Activated T-helper 1 cell treated with Interleukin-2 at 50 U/mL for 16 hours (primary cell): ENCODE measurements around the gene SNX27.
A peak's percentile ranks its signal among the peaks of the same experiment; 100 is the strongest.

Experiments
- DNase-seq: peaks from one replicate; pipeline ENCODE4 v3.0.0-alpha.2; 2020; ENCODE audit warnings: low read depth

Gene SNX27

GRCh38 chr1:151705753-151706463, 94.1 kb downstream of the SNX27 start:
- no peak for DNase-seq

DNA sequence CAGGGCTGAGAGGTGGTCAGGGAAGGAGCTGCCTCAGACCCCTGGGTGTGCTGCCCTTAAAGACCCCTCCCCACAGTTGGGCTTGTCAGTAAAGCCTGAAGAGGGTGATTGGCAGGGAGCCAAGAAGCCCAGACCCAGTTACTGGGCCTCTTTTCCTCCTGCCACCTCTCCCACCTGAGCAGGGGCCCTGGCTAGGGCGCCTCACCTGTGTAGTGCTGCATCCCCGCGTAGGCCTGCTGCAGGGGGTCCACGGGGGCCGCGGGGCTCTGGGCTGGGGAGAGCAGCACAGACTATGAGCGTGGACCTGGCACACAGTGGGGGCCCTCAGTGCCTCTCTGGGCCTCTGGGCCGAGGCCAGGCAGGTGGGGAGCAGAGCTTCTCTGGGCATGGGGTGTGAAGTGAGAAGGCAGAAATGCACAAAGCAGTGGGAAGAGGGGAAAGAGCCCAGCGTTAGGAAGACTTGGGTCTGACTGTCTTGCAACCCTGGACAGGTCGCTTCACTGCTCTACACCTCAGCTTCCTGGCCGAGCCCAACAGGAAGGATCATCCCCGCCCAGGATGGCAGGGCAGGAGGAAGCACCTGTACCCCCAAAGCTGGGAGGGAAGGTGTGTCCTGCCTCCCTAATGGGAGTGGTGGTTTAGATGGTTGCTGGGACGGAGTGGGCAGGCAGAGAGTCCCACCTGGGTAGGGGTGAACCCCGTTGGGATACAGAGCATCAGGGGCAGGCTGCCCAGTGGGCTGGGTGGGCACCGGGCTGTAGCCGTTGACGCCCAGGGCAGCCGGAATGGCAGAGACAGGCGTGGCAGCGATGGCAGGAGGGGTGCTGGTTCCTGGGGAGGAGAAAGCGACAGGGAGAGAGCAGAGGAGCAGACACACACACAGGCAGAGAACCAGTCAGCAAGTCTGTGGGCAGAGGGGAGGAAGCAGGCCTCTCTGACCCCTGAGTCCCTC, 94.9 kb downstream of the SNX27 start:
- no peak for DNase-seq

DNA sequence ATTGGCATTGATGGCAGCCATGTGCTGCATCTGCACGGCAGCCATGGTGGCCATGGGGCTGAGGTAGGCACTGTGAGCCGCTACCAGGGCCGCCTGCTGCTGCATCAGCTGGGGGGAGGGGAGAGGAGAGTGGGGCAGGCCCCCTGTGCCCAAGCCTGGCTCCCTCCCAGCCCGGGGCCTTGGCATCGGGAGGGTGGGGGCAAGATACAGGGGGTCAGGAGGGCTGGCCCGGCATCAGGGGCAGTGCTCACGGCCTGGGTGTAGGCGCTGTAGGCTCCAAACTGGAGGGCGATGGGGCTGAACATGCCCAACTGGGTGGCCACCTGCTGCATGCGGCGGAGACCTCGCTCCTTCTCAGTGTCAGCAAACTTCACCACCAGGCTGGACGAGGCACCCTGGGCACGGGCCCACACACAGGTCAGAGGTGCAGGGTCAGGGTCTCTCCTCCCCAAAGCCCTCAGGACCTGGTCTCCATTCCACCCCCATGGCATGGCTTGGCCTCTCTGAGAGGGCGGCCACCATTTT, 95.8 kb downstream of the SNX27 start:
- DNase-seq = no peak

DNA sequence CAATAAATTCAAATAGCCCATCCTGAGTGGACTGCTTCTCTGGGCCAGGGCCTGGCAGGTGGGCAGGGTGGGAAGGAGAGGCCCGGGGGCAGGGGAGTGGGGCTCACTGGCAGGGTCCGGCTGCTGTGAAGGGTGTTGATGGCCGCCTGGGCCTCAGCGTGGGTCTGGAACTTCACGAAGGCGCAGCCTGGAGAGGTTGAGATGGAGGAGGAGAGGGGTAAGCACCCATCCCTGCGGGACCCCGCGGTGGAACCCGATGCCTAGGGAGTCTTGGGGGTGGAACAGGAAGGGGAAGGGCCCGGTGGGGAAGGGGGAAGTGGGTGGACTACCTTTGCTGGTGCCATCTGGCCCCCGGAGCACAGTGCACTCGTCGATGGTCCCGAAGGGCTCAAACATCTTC, 97.0 kb downstream of the SNX27 start:
- DNase-seq = no peak

DNA sequence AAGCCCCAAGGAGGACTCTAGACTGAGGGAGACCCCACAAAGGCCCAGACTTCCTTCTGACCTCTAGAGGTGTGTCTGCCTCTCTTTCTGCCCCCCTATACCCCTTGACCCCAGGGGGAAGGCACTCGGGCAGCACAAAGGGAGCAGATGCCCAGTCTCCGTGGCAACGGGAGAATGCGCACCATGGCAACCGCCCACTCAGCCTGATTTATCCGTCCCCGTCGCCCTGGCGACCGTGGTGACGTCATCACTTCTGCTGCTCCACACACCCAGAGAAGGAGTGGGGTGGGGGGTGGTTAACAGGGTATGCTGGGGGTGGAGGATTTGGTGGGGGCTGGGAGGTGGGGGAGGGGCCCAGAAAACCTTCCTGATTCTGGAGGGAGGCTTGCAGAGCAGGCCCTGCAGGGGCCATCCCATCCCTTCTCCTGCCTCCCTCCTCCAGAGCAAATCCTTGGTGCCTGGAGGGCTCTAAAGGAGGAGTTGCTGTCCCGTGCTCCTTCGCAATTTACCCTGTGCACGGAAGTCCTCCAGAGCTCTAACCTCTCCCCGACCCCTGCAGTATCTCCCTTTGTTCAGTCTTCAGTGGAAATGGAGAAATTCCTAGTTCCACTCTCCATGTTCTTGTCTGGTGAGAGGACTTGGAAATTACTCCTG, 98.5 kb downstream of the SNX27 start:
- no peak for DNase-seq

- DNase-seq = no peak
These were observed 99.4 kb downstream of the SNX27 start for GRCh38 chr1:151711044-151711800.

GRCh38 chr1:151711951-151712350, 100.1 kb downstream of the SNX27 start:
- no peak for DNase-seq

DNA sequence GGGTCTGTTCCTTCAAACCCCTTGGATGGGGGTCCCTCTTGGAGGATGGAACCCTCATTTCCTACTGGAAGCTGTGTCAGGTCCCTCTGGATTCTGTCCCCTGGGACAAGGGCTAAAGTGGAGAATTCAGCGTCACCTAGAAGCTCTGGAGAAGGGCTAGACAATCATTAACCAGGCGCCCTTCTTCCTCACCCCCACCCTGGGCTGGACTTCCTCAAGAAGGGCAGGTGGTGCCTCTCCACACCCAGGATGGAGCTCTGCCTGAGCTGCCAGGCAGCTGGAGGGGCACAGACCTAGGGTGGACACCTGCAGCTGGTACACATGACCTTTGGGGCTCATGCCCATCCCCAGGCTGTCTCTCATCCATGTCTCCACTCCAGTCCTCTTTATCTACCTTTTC, 101.2 kb downstream of the SNX27 start:
- no peak for DNase-seq

DNA sequence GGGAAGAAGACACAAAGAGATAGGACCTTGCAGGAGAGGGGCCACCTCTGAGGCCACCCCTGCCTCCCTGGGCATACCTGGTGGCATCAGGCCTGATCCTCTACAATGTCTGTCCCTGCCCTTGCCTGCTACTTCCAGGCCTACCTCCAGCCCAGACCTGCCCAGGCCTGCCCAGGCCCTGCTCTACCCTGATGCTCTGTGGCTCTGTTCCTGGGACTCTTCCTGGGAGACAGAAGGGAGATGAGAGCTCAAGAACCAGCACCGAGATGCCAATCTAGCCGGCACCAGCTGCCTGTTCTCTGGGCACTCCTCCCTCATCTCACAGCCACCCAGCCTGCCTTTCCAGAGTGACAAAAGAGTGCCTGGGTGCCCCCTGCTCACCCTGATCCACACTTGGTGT, 102.0 kb downstream of the SNX27 start:
- DNase-seq = no peak

DNA sequence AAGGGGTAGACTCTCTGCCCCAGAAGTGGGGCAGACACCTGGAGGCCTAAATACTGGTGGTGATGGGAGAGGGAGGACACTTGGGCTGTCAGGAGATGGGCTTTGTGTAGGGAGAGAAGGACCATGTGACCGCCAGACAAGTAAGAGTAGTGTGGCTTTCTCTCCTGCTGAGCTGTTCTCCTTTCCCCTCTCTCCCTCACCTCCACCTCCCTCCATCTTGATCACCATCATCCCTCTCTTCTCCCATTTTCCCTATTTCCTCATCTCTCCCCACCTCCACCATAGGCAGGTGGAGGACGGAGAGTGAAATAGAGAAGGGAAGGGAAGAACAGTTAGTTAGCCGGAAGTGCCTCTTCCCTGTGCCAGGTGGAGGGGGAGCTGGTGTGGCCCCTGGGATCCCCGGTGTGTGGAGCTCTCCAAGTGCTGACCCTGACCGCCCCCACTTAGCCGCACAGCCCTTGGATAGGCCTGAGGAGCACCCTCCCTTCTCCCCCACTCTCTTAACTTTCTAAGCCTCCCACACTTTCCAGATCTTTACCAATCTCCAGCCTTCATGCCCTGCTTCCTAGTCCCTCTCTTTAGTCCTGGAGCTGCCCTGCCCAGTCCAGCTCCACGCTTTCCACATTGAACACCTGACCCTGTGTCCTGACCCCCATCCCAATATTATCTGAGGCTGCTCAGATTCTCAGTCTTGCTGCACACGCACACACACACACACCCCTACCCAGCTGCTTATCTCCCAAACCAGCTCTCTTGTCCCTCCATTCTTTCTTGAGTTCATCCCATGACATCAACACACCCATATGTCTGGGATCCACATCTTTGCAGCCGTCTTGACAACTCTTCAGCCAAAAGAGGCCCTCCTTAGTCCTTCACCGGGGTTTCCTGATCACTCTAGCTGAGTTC, 103.2 kb downstream of the SNX27 start:
- DNase-seq = no peak

GRCh38 chr1:151715726-151716404, 104.0 kb downstream of the SNX27 start:
- DNase-seq = no peak

DNA sequence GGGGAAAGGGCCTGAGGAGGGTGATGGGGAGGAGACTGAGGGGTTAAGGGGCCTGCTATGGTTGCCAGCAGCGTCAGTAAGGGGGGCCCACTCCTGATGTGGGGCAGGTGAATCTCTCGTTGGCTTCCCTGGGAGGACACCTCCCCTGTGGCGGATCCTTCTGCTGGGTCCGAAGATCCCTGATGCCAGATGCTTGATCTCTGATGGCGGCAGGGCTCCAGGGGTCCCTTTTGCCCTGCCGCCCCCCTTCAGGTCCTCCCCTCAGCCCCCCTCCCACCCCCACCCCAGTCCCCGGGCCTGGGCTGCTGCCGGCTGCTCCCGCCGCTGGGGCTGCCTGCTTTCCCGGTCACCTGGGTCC, 104.5 kb downstream of the SNX27 start:
- DNase-seq = no peak

- no peak for DNase-seq
These were observed 105.2 kb downstream of the SNX27 start, which contains the start of gene CELF3 for GRCh38 chr1:151716771-151717631. CELF3 (minus strand) TSS chr1:151716803; CDS start chr1:151716020, 783 bp downstream.

DNA sequence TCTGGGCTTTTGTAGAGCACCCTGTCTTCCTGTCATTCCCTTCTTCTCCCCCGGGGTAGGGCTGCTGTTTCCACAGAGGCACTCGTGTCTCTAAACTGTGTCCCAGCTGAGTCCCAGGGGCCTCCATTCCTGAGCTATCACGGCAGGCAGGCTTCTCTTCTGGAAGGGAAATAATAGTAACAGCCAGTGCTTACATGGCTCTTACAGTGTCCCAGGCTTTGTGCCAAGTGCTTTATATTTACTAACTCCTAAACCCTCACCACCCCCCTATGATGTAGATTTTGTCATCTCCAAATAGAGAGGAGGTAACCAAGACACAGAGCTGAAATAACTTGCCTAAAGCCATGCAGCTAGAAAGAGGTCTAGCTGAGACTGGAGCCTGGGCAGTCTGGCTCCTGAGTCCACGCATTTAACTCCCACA, 106.2 kb downstream of the SNX27 start:
- DNase-seq = no peak

- DNase-seq = no peak
These were observed 106.8 kb downstream of the SNX27 start for GRCh38 chr1:151718666-151719065.

- no peak for DNase-seq
These were observed 108.3 kb downstream of the SNX27 start for GRCh38 chr1:151720125-151720524.

- DNase-seq = no peak
These were observed 108.7 kb downstream of the SNX27 start for GRCh38 chr1:151720554-151720953.

- peak; percentile 17 for DNase-seq
These were observed 109.3 kb downstream of the SNX27 start, which contains the start of gene RIIAD1 for GRCh38 chr1:151720974-151721787. RIIAD1 (plus strand) TSS chr1:151721522; CDS start chr1:151721537, 15 bp downstream.
